Right lobe of liver (tissue), 4 donors: ENCODE measurements around the gene GNPTG.

Source experiments
- CTCF ChIP-seq, 4 donors: fragments of 200-600 bp in 3 of 4; fragments of 450-650 bp in 1 of 4; IDR thresholded peaks; one replicate each; pipeline versions ENCODE4 v1.5.1 to v1.8.0; 2016 to 2022; ENCODE audit warnings: antibody characterized with exemption in 4 of 4, mild to moderate bottlenecking in 2 of 4
- POLR2A ChIP-seq: fragments of 450-650 bp; IDR thresholded peaks from one replicate; pipeline ENCODE4 v1.6.1; 2017; ENCODE audit warnings: antibody characterized with exemption, mild to moderate bottlenecking
- donor health status: DM: no; HTN: no; CAD: no.
- donor health status: DM: no; HTN: no; CAD: no.
- donor health status: DM: no; HTN: yes; CAD: no.

DNA sequence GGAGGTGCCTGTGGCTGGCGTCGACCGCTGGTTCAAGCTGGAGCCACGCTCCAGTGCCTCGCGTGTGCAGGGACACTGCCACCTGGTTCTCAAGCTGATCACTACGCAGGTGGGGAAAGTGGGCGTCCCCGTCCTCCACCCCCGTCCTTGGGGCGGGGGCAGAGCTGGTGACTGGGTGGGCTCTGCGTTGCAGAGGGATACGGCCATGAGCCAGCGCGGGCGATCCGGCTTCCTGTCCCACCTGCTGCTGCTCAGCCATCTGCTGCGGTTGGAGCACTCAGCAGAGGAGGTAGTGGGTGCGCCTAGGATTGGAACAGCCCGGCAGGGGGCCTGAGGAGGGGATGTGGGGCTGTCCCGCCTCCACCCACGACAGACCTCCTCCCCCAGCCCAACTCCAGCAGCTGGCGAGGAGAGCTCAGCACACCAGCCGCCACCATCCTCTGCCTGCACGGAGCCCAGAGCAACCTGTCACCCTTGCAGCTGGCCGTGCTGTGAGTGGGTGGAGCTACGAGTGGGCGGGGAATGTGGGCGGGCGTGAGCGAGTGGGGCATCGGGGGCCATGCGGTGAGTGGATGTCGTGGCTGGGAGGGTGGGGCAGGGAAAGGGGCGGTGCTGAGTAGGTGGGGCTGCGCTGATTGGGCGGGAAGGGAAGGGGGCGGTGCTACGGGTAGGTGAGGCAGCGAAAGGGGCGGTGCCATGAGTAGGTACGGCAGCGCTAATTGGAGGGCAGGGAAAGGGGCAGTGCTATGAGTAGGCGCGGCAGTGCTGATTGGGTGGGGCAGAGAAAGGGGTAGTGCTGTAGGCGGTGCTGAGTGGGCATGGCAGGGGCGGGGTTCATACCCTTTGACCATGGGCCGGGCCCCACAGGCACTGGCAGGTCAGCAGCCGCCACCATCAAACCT lies 9.0 kb upstream of the GNPTG start:
- TF ChIP-seq CTCF (IDR thresholded peaks at IDR 0.05) = no peak
- peak; percentile 77 for TF ChIP-seq POLR2A
